A673 (cell line): ENCODE results near the gene F11R.

Experiments used
- CTCF ChIP-seq: fragments of 300-800, 200-600 bp; sonication (generic); conservative IDR thresholded peaks from 2 replicates; pipeline ENCODE4 v1.5.1; 2017; ENCODE audit warnings: low read depth, mild to moderate bottlenecking, antibody characterized with exemption, low read length, moderate library complexity, mixed read lengths
- EZH2 ChIP-seq: fragments of 200-600 bp; sonication (generic); IDR thresholded peaks from 2 replicates; pipeline ENCODE4 v1.6.1; 2017; ENCODE audit warnings: borderline replicate concordance, low read depth, mild to moderate bottlenecking, mixed read lengths, antibody characterized with exemption, low read length; ENCODE audit not compliant: poor library complexity, severe bottlenecking

DNA sequence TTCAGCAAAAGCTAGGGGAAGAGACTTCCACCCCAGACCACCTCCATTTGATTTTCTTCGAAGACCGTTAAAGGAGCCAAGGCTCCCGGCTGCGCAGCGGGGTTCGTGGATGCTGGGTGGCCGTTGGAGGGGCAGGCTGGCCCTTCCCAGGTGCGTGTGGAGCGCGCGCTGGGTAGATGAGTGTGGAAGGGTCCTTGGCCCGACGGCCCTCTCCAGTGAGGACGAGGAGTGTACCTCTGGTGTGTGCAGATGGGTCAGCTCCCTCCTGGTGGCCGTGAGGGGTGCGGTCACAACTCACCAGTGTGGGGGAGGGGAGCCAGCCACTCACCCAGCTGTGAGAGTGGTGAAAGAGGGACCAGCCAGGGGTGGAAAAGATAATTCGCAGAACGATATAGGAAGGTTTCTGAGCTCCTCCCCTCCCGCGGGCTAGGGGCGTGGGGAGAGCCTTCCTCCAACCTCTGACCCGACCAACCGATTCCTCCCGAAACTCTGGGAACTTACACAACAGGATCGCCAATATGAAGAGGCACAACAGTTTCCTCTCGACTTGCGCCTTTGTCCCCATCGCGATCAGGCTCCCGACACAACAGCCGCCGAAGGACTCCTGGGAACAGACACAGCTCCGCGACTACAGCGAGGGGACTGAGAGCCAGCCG lies at the start of gene F11R:
- no peak for TF ChIP-seq EZH2
- no peak for TF ChIP-seq CTCF
